K562 (cell line): ENCODE data around the gene MARVELD1.

ENCODE experiments used
- BRCA1 ChIP-seq, 2 experiments: fragments of 450-650 bp in 1 of 2; sonication (generic) in 1 of 2; formaldehyde crosslinking in 1 of 2; IDR thresholded peaks; 2 replicates each; pipeline versions ENCODE4 v1.5.0 to v1.6.1; 2017 to 2020; ENCODE audit warnings: mild to moderate bottlenecking in 1 of 2, missing genetic modification reagents in 1 of 2
- CCAR2 ChIP-seq: fragments of 200-400 bp; formaldehyde crosslinking; IDR thresholded peaks from 2 replicates; pipeline ENCODE4 v1.6.1; 2017; ENCODE audit warnings: mild to moderate bottlenecking, low read depth, low read length
- CEBPB ChIP-seq: fragments of 450-650 bp; IDR thresholded peaks from 2 replicates; pipeline ENCODE4 v1.6.1; 2016; ENCODE audit warnings: missing genetic modification characterization, missing compliant biosample characterization
- CTCF ChIP-seq, 3 experiments: IDR thresholded peaks in 2 of 3; conservative IDR thresholded peaks in 1 of 3; 2 replicates each; pipeline ENCODE4 v1.5.1; 2011 to 2012; ENCODE audit warnings: low read length in 3 of 3, mild to moderate bottlenecking in 3 of 3, control low read depth in 2 of 3, improper control_type of control experiment in 1 of 3, inconsistent platforms in 1 of 3, low read depth in 1 of 3, mixed read lengths in 1 of 3, moderate library complexity in 1 of 3; ENCODE audit not compliant: insufficient read depth in 2 of 3
- E2F4 ChIP-seq: sonication (generic); formaldehyde crosslinking; IDR thresholded peaks from 2 replicates; pipeline ENCODE4 v1.8.0; 2022; ENCODE audit warnings: mild to moderate bottlenecking, low read depth, missing genetic modification reagents
- HMG20B ChIP-seq: fragments of 250-450 bp; sonication (Bioruptor Pico); IDR thresholded peaks from 2 replicates; pipeline ENCODE4 v1.5.0; 2021; ENCODE audit warnings: mild to moderate bottlenecking
- POLR2AphosphoS5 ChIP-seq: IDR thresholded peaks from 2 replicates; pipeline ENCODE4 v1.6.1; 2011; ENCODE audit warnings: mild to moderate bottlenecking, low read depth, low read length, moderate library complexity; ENCODE audit not compliant: control insufficient read depth, insufficient read depth
- RCOR1 ChIP-seq, 2 experiments: IDR thresholded peaks; 2 replicates each; pipeline ENCODE4 v1.6.1; 2012; ENCODE audit warnings: low read depth in 2 of 2, low read length in 2 of 2, borderline replicate concordance in 1 of 2, improper control_type of control experiment in 1 of 2
- TAF7 ChIP-seq: fragments of 450-650 bp; IDR thresholded peaks from 2 replicates; pipeline ENCODE4 v1.6.1; 2016; ENCODE audit warnings: missing genetic modification characterization, missing compliant biosample characterization
- TF ChIP-seq, protein P1 (sequence below): sonication (generic); formaldehyde crosslinking; IDR thresholded peaks from 2 replicates; pipeline ENCODE4 v1.5.0; 2020; ENCODE audit warnings: missing genetic modification reagents
- TF ChIP-seq, protein P2 (sequence below), 2 experiments: fragments of 450-650 bp; conservative IDR thresholded peaks; 2 replicates each; pipeline ENCODE4 v1.6.1; 2017; ENCODE audit warnings: mild to moderate bottlenecking in 2 of 2, moderate library complexity in 2 of 2
- TF ChIP-seq, protein P3 (sequence below): sonication (generic); formaldehyde crosslinking; IDR thresholded peaks from 2 replicates; pipeline ENCODE4 v1.9.0; 2022; ENCODE audit warnings: mild to moderate bottlenecking, missing genetic modification reagents
- TF ChIP-seq, protein P4 (sequence below): fragments of 450-650 bp; IDR thresholded peaks from 2 replicates; pipeline ENCODE4 v1.6.1; 2017; ENCODE audit warnings: antibody characterized with exemption, mild to moderate bottlenecking

GRCh38 chr10:97715259-97715874 is 1.8 kb downstream of the MARVELD1 start:
- TF ChIP-seq, protein P1, sequence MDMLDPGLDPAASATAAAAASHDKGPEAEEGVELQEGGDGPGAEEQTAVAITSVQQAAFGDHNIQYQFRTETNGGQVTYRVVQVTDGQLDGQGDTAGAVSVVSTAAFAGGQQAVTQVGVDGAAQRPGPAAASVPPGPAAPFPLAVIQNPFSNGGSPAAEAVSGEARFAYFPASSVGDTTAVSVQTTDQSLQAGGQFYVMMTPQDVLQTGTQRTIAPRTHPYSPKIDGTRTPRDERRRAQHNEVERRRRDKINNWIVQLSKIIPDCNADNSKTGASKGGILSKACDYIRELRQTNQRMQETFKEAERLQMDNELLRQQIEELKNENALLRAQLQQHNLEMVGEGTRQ: no peak
- TF ChIP-seq RCOR1 (IDR thresholded peaks at IDR 0.05; ENCODE audit: borderline replicate concordance in 1 of 2, low read depth in 2 of 2, low read length in 2 of 2): no peak
- TF ChIP-seq, protein P2, sequence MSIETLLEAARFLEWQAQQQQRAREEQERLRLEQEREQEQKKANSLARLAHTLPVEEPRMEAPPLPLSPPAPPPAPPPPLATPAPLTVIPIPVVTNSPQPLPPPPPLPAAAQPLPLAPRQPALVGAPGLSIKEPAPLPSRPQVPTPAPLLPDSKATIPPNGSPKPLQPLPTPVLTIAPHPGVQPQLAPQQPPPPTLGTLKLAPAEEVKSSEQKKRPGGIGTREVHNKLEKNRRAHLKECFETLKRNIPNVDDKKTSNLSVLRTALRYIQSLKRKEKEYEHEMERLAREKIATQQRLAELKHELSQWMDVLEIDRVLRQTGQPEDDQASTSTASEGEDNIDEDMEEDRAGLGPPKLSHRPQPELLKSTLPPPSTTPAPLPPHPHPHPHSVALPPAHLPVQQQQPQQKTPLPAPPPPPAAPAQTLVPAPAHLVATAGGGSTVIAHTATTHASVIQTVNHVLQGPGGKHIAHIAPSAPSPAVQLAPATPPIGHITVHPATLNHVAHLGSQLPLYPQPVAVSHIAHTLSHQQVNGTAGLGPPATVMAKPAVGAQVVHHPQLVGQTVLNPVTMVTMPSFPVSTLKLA (conservative IDR thresholded peaks at IDR 0.05): no peak
- TF ChIP-seq CTCF (IDR thresholded peaks at IDR 0.05 in 2 of 3, conservative IDR thresholded peaks at IDR 0.05 in 1 of 3; ENCODE audit: insufficient read depth in 2 of 3, low read depth in 1 of 3, low read length in 3 of 3): no peak
- no peak for TF ChIP-seq TAF7 (tag)
- TF ChIP-seq, protein P3, sequence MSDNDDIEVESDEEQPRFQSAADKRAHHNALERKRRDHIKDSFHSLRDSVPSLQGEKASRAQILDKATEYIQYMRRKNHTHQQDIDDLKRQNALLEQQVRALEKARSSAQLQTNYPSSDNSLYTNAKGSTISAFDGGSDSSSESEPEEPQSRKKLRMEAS: no peak
- TF ChIP-seq CCAR2: no peak
- TF ChIP-seq POLR2AphosphoS5: no peak
- TF ChIP-seq BRCA1 (IDR thresholded peaks at IDR 0.05): no peak
- TF ChIP-seq BRCA1 (CRISPR knock-in tag; IDR thresholded peaks at IDR 0.05): no peak
- TF ChIP-seq E2F4: no peak
- no peak for TF ChIP-seq HMG20B (CRISPR knock-in tag)
- no peak for TF ChIP-seq CEBPB (tag)
- TF ChIP-seq, protein P4, sequence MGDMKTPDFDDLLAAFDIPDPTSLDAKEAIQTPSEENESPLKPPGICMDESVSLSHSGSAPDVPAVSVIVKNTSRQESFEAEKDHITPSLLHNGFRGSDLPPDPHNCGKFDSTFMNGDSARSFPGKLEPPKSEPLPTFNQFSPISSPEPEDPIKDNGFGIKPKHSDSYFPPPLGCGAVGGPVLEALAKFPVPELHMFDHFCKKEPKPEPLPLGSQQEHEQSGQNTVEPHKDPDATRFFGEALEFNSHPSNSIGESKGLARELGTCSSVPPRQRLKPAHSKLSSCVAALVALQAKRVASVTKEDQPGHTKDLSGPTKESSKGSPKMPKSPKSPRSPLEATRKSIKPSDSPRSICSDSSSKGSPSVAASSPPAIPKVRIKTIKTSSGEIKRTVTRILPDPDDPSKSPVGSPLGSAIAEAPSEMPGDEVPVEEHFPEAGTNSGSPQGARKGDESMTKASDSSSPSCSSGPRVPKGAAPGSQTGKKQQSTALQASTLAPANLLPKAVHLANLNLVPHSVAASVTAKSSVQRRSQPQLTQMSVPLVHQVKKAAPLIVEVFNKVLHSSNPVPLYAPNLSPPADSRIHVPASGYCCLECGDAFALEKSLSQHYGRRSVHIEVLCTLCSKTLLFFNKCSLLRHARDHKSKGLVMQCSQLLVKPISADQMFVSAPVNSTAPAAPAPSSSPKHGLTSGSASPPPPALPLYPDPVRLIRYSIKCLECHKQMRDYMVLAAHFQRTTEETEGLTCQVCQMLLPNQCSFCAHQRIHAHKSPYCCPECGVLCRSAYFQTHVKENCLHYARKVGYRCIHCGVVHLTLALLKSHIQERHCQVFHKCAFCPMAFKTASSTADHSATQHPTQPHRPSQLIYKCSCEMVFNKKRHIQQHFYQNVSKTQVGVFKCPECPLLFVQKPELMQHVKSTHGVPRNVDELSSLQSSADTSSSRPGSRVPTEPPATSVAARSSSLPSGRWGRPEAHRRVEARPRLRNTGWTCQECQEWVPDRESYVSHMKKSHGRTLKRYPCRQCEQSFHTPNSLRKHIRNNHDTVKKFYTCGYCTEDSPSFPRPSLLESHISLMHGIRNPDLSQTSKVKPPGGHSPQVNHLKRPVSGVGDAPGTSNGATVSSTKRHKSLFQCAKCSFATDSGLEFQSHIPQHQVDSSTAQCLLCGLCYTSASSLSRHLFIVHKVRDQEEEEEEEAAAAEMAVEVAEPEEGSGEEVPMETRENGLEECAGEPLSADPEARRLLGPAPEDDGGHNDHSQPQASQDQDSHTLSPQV: no peak
